ENCODE measurements around the gene TBC1D1. TPM values are rescaled to one million over a fixed set of nuclear protein-coding genes. Genes with fewer than 3 reads are reported as not detected.
"Not testable (repeated sequence)": the region's sequence is repeated elsewhere in the genome, so short reads cannot be mapped to it uniquely, and the experiment has no call there.

Gene TBC1D1
- total RNA-seq, 5 donors from 2014 or later (not counting 1 experiment from before 2014, with no cell fraction given), result 46.3 to 58.1 (median 47.6) TPM

- WGBS (ENCODE audit: insufficient coverage), result 82% methylated on average over 2 of the region's 13 CpGs
Measured at GRCh38 chr4:37975321-37975822, 84.5 kb downstream of the TBC1D1 start.

GRCh38 chr4:37976507-37976906, 85.6 kb downstream of the TBC1D1 start:
- POLR2A ChIA-PET, result interaction anchor here in 1 of 2 donors (0.6 kb wide), 1 partner anchor 85 kb away, joined by 3 read pairs; no protein-coding TSS in a partner anchor
- H3K36me3 Mint-ChIP-seq, result no peaks in the 10 kb centered on the region
- Histone ChIP-seq H3K27ac (ENCODE audit: low read length) (peak overlapping the region; percentile 40), H3K4me3 (ENCODE audit: control insufficient read depth in 1 of 2, extremely low read depth in 1 of 2, low read length in 1 of 2) (peak overlapping the region in 1 of 2 donors; percentile 43), H3K36me3 (ENCODE audit: control insufficient read depth in 2 of 2, extremely low read depth in 1 of 2, insufficient read depth in 1 of 2, low read length in 1 of 2) (no peaks in the 10 kb centered on the region), H3K27me3 (replicated peaks in 1 of 2; ENCODE audit: control insufficient read depth in 2 of 2, extremely low read depth in 1 of 2, insufficient read depth in 2 of 2, low read length in 1 of 2) (no peaks in the 10 kb centered on the region), H3K9me3 (no peaks in the 10 kb centered on the region), H3K4me1 (ENCODE audit: control insufficient read depth in 1 of 2, extremely low read depth in 1 of 2, insufficient read depth in 2 of 2, low read length in 2 of 2) (peaks cover 6 to 13% of the 10 kb centered on the region in 2 experiments)
- DNase-seq (no peak), ATAC-seq (replicated peaks in 1 of 4) (no peak)
- no peaks in the 10 kb centered on the region for H3K27me3 Mint-ChIP-seq
- H3K4me1 Mint-ChIP-seq, result peaks cover 6 to 31% (median 26%) of the 10 kb centered on the region in 3 donors
- no peaks in the 10 kb centered on the region for H3K9me3 Mint-ChIP-seq
- 80% methylated on average over 2 of the region's 3 CpGs for WGBS (ENCODE audit: insufficient coverage)
- H3K4me3 Mint-ChIP-seq, result peak overlapping the region; percentile 74 to 84 (median 74)
- CTCF ChIA-PET, result interaction anchor here (0.7 to 0.8 kb wide), 3 partner anchors 85 to 1868 kb away, joined by 3 to 4 read pairs (median 3); a partner anchor contains a TSS
- H3K27ac Mint-ChIP-seq, result peak overlapping the region; percentile 74 to 75

More at GRCh38 chr4:37975321-37975822, 84.5 kb downstream of the TBC1D1 start:
- DNase-seq; POLR2A ChIA-PET; H3K4me3 Mint-ChIP-seq; CTCF ChIA-PET; H3K27ac ChIP-seq (ENCODE audit: low read length); H3K27me3 ChIP-seq (replicated peaks in 1 of 2; ENCODE audit: control insufficient read depth in 2 of 2, extremely low read depth in 1 of 2, insufficient read depth in 2 of 2, low read length in 1 of 2); ATAC-seq (replicated peaks in 1 of 4); H3K27ac Mint-ChIP-seq; H3K36me3 Mint-ChIP-seq; H3K9me3 Mint-ChIP-seq; H3K9me3 ChIP-seq; H3K36me3 ChIP-seq (ENCODE audit: control insufficient read depth in 2 of 2, extremely low read depth in 1 of 2, insufficient read depth in 1 of 2, low read length in 1 of 2); H3K27me3 Mint-ChIP-seq; H3K4me3 ChIP-seq (ENCODE audit: control insufficient read depth in 1 of 2, extremely low read depth in 1 of 2, low read length in 1 of 2): not testable (repeated sequence)
- H3K4me1 Mint-ChIP-seq, result peaks cover 6 to 33% (median 24%) of the 10 kb centered on the region in 3 donors
- H3K4me1 ChIP-seq (ENCODE audit: control insufficient read depth in 1 of 2, extremely low read depth in 1 of 2, insufficient read depth in 2 of 2, low read length in 2 of 2), result peaks cover 6 to 13% of the 10 kb centered on the region in 2 experiments

DNA sequence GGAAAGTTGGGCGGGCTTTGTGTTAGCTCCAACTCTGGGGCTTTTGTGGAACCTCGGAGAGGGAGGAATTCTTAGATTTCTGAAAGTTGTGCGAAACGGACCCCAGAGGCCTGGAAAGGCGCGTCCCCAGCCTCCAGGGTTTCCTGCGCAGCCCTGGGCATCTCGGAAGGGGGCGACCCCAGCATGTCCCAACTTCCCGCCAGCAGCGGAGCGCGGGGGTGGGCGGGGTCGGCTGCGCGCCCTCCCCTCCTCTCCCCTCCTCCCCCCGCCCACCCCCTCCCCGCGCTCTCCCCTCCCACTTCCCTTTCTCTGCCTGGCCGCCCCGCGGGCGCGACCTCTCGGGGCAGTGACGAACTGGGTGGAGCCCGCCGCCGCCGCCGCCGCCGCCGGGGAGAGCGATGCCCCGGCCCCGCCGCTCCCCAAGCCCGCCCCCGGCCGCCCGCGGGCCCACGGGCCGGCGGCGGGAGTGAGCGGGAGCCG, 86.1 kb downstream of the TBC1D1 start:
- ChIA-PET POLR2A (interaction anchor here in 1 of 2 donors (0.6 kb wide), 1 partner anchor 173 kb away, joined by 4 read pairs; no protein-coding TSS in a partner anchor), CTCF (interaction anchor here (0.6 to 0.9 kb wide), 5 partner anchors 69 to 523 kb away, joined by 3 to 4 read pairs (median 3); a partner anchor contains a TSS)
- Mint-ChIP-seq H3K9me3 (no peaks in the 10 kb centered on the region), H3K27ac (peak overlapping the region; percentile 74 to 75), H3K4me3 (peak overlapping the region; percentile 74 to 84 (median 74)), H3K27me3 (no peaks in the 10 kb centered on the region), H3K4me1 (peaks cover 12 to 37% (median 32%) of the 10 kb centered on the region in 3 donors), H3K36me3 (no peaks in the 10 kb centered on the region)
- WGBS (ENCODE audit: insufficient coverage), result 2% methylated on average over 30 of the region's 50 CpGs
- ATAC-seq (replicated peaks in 1 of 4), result peak; percentile 87 to 90 (median 88)
- Histone ChIP-seq H3K36me3 (ENCODE audit: control insufficient read depth in 2 of 2, extremely low read depth in 1 of 2, insufficient read depth in 1 of 2, low read length in 1 of 2) (no peaks in the 10 kb centered on the region), H3K27me3 (replicated peaks in 1 of 2; ENCODE audit: control insufficient read depth in 2 of 2, extremely low read depth in 1 of 2, insufficient read depth in 2 of 2, low read length in 1 of 2) (no peaks in the 10 kb centered on the region), H3K4me1 (ENCODE audit: control insufficient read depth in 1 of 2, extremely low read depth in 1 of 2, insufficient read depth in 2 of 2, low read length in 2 of 2) (peaks cover 6 to 13% of the 10 kb centered on the region in 2 experiments), H3K4me3 (ENCODE audit: control insufficient read depth in 1 of 2, extremely low read depth in 1 of 2, low read length in 1 of 2) (peak overlapping the region; percentile 36 to 52), H3K9me3 (no peaks in the 10 kb centered on the region), H3K27ac (ENCODE audit: low read length) (peak overlapping the region; percentile 40)
- peak; percentile 37 to 88 (median 72) for DNase-seq

GRCh38 chr4:37977471-37978247, 86.8 kb downstream of the TBC1D1 start:
- Mint-ChIP-seq H3K27ac (peak overlapping the region; percentile 71 to 72), H3K4me1 (peaks cover 18 to 43% (median 37%) of the 10 kb centered on the region in 3 donors), H3K27me3 (no peaks in the 10 kb centered on the region), H3K4me3 (peak overlapping the region; percentile 79 to 84 (median 84)), H3K36me3 (peaks cover under 1% of the 10 kb centered on the region), H3K9me3 (no peaks in the 10 kb centered on the region)
- no peaks in the 10 kb centered on the region for H3K27me3 ChIP-seq (replicated peaks in 1 of 2; ENCODE audit: control insufficient read depth in 2 of 2, extremely low read depth in 1 of 2, insufficient read depth in 2 of 2, low read length in 1 of 2)
- peak overlapping the region; percentile 52 to 68 for H3K4me3 ChIP-seq (ENCODE audit: control insufficient read depth in 1 of 2, extremely low read depth in 1 of 2, low read length in 1 of 2)
- CTCF ChIA-PET, result interaction anchor here in 1 of 2 donors (0.6 to 1.2 kb wide), 5 partner anchors 58 to 375 kb away, joined by 3 to 4 read pairs (median 3); no protein-coding TSS in a partner anchor
- WGBS (ENCODE audit: insufficient coverage), result under 1% methylated on average over 58 of the region's 74 CpGs
- POLR2A ChIA-PET, result interaction anchor here in 1 of 2 donors (0.6 kb wide), 1 partner anchor 174 kb away, joined by 4 read pairs; no protein-coding TSS in a partner anchor
- H3K4me1 ChIP-seq (ENCODE audit: control insufficient read depth in 1 of 2, extremely low read depth in 1 of 2, insufficient read depth in 2 of 2, low read length in 2 of 2), result peaks cover 6 to 13% of the 10 kb centered on the region in 2 experiments
- H3K9me3 ChIP-seq, result no peaks in the 10 kb centered on the region
- peak overlapping the region; percentile 54 for H3K27ac ChIP-seq (ENCODE audit: low read length)
- DNase-seq, result peak; percentile 48 to 86 (median 69)
- no peaks in the 10 kb centered on the region for H3K36me3 ChIP-seq (ENCODE audit: control insufficient read depth in 2 of 2, extremely low read depth in 1 of 2, insufficient read depth in 1 of 2, low read length in 1 of 2)
- peak; percentile 82 to 87 (median 84) for ATAC-seq (replicated peaks in 1 of 4)

DNA sequence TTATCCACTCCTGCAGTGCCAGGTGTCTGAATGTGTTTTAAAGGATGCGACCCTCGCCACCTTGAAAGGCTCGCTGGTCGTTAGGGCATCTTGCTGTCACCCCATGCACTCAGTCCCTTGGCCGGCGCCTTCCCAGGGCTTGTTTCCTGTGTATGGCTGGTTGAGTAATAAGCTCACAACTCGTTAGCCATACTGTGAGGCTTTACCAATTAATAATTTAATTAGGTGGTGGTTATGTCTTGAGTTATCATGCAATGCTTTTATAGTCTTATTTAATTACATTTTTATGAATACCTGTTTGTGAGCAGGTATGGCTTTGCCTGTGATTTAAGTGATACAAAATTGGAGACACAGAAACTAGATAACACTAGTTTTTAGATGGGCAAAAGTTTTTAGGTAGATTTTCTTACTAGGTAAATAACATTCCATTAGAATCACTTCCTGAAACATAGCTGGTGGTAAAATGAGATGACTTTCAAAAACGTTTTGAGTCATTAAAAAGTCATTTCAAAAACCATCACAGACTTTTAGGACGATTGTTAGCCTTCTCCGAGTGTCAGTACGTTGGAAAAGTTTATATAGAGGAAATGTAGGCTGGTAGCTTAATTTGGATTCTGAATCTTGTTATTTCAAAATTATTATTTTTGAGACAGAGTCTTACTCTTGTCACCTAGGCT, 87.5 kb downstream of the TBC1D1 start:
- Histone ChIP-seq H3K4me3 (ENCODE audit: control insufficient read depth in 1 of 2, extremely low read depth in 1 of 2, low read length in 1 of 2) (peak overlapping the region; percentile 52 to 68), H3K27ac (ENCODE audit: low read length) (no peak overlapping the region), H3K27me3 (replicated peaks in 1 of 2; ENCODE audit: control insufficient read depth in 2 of 2, extremely low read depth in 1 of 2, insufficient read depth in 2 of 2, low read length in 1 of 2) (no peaks in the 10 kb centered on the region), H3K9me3 (no peaks in the 10 kb centered on the region), H3K36me3 (ENCODE audit: control insufficient read depth in 2 of 2, extremely low read depth in 1 of 2, insufficient read depth in 1 of 2, low read length in 1 of 2) (no peaks in the 10 kb centered on the region), H3K4me1 (ENCODE audit: control insufficient read depth in 1 of 2, extremely low read depth in 1 of 2, insufficient read depth in 2 of 2, low read length in 2 of 2) (peaks cover 6 to 13% of the 10 kb centered on the region in 2 experiments)
- DNase-seq (peak in 2 of 35 experiments; percentile 4 to 12), ATAC-seq (replicated peaks in 1 of 4) (peak in 1 of 4 experiments; percentile 4)
- peaks cover 3% of the 10 kb centered on the region for H3K36me3 Mint-ChIP-seq
- H3K4me1 Mint-ChIP-seq, result peaks cover 23 to 45% (median 39%) of the 10 kb centered on the region in 3 donors
- POLR2A ChIA-PET, result no interaction called here
- H3K9me3 Mint-ChIP-seq, result no peaks in the 10 kb centered on the region
- H3K4me3 Mint-ChIP-seq, result peak overlapping the region; percentile 79 to 84 (median 84)
- WGBS (ENCODE audit: insufficient coverage), result no CpG with 5 or more reads among the region's 11 CpGs
- H3K27me3 Mint-ChIP-seq, result no peaks in the 10 kb centered on the region
- CTCF ChIA-PET, result interaction anchor here in 1 of 2 donors (1.0 to 1.2 kb wide), 2 partner anchors 57 to 87 kb away, joined by 3 to 4 read pairs; no protein-coding TSS in a partner anchor
- H3K27ac Mint-ChIP-seq, result peak overlapping the region; percentile 71 to 72

Measured in T-cell (primary cell).